SK-N-SH (cell line): ENCODE data around the gene THSD7A. TPM values are rescaled to one million over a fixed set of nuclear protein-coding genes. Genes with fewer than 3 reads are reported as not detected.

Experiments used
- CTCF ChIA-PET: fragments of 300-600, 350-600 bp; formaldehyde crosslinking; extraction: SDS; loops from one replicate; lab custom pipeline; 2021; lab: Yijun Ruan, JAX
- POLR2A ChIA-PET: fragments of 350-600 bp; sonication (Branson Sonifier 250); formaldehyde crosslinking; extraction: SDS; loops from one replicate; lab custom pipeline; 2020; ENCODE audit warnings: antibody characterized with exemption, inconsistent platforms; lab: Yijun Ruan, JAX
- DNase-seq: peaks from one replicate; pipeline ENCODE4 v3.0.0; 2012
- H2AFZ ChIP-seq: fragments of 200-600 bp; sonication (generic); 2 replicates; pipeline ENCODE4 v1.8.1; 2016; ENCODE audit warnings: antibody characterized with exemption, mild to moderate bottlenecking, low read depth
- H3F3A ChIP-seq: fragments of 200-600 bp; sonication (generic); replicated peaks from 2 replicates; pipeline ENCODE3; 2016; ENCODE audit warnings: antibody characterized with exemption, mild to moderate bottlenecking; ENCODE audit not compliant: insufficient read depth
- H3K27ac ChIP-seq, 2 experiments: fragments of 200-500 bp in 1 of 2; fragments of 200-600 bp in 1 of 2; sonication (Bioruptor generic) in 1 of 2; sonication (generic), shearing (Covaris generic) in 1 of 2; 2 replicates each; pipeline versions ENCODE4 v1.5.1 to v1.6.1; 2014 to 2016; ENCODE audit warnings: low read depth in 2 of 2, inconsistent platforms in 1 of 2, low read length in 1 of 2, mild to moderate bottlenecking in 1 of 2, mixed read lengths in 1 of 2
- H3K27me3 ChIP-seq: fragments of 200-600 bp; sonication (generic), shearing (Covaris generic); 2 replicates; pipeline ENCODE4 v1.6.1; 2016; ENCODE audit warnings: mixed run types; ENCODE audit not compliant: insufficient read depth
- H3K36me3 ChIP-seq, 2 experiments: fragments of 200-500 bp in 1 of 2; fragments of 200-600 bp in 1 of 2; sonication (Bioruptor generic) in 1 of 2; sonication (generic) in 1 of 2; replicated peaks in 1 of 2; 2 replicates each; pipeline versions ENCODE3 to v1.5.1; 2014 to 2016; ENCODE audit warnings: low read length in 1 of 2, mild to moderate bottlenecking in 1 of 2; ENCODE audit not compliant: insufficient read depth in 2 of 2, control insufficient read depth in 1 of 2
- H3K4me1 ChIP-seq, 2 experiments: fragments of 200-500 bp in 1 of 2; fragments of 200-600 bp in 1 of 2; sonication (Bioruptor generic) in 1 of 2; sonication (generic), shearing (Covaris generic) in 1 of 2; 2 replicates each; pipeline versions ENCODE4 v1.5.1 to v1.6.1; 2014 to 2016; ENCODE audit warnings: low read depth in 1 of 2, low read length in 1 of 2, mixed run types in 1 of 2; ENCODE audit not compliant: insufficient read depth in 2 of 2, control insufficient read depth in 1 of 2
- H3K4me2 ChIP-seq: fragments of 200-600 bp; sonication (generic), shearing (Covaris generic); 2 replicates; pipeline ENCODE4 v1.6.1; 2017; ENCODE audit warnings: mixed run types
- H3K4me3 ChIP-seq, 2 experiments: fragments of 200-500 bp in 1 of 2; fragments of 200-600 bp in 1 of 2; sonication (Bioruptor generic) in 1 of 2; sonication (generic), shearing (Covaris generic) in 1 of 2; 2 replicates each; pipeline versions ENCODE4 v1.5.1 to v1.8.1; 2014 to 2016; ENCODE audit warnings: low read depth in 2 of 2, inconsistent platforms in 1 of 2, low read length in 1 of 2, mild to moderate bottlenecking in 1 of 2, mixed read lengths in 1 of 2, moderate library complexity in 1 of 2
- H3K79me2 ChIP-seq: fragments of 200-600 bp; sonication (generic); 2 replicates; pipeline ENCODE4 v1.8.1; 2017; ENCODE audit warnings: mild to moderate bottlenecking; ENCODE audit not compliant: insufficient read depth
- H3K9ac ChIP-seq: fragments of 200-600 bp; sonication (generic); 2 replicates; pipeline ENCODE4 v1.6.1; 2017; ENCODE audit warnings: mixed run types
- H3K9me2 ChIP-seq: fragments of 200-600 bp; sonication (generic); 2 replicates; pipeline ENCODE4 v1.6.1; 2017; ENCODE audit warnings: mixed run types
- H3K9me3 ChIP-seq: fragments of 200-600 bp; sonication (generic); 2 replicates; pipeline ENCODE4 v1.6.1; 2017; ENCODE audit warnings: mixed run types, mild to moderate bottlenecking, moderate library complexity
- H4K20me1 ChIP-seq: fragments of 200-600 bp; sonication (generic); 2 replicates; pipeline ENCODE4 v1.6.1; 2017; ENCODE audit warnings: mild to moderate bottlenecking, mixed run types; ENCODE audit not compliant: insufficient read depth
- CTCF ChIP-seq: fragments of 200-600 bp; sonication (generic); IDR thresholded peaks from 2 replicates; pipeline ENCODE4 v1.6.1; 2017; ENCODE audit warnings: antibody characterized with exemption, mild to moderate bottlenecking, moderate library complexity
- EP300 ChIP-seq, 2 experiments: IDR thresholded peaks; 2 replicates each; pipeline versions ENCODE4 v1.4.0 to v1.6.1; 2012; ENCODE audit warnings: borderline replicate concordance in 1 of 2, low read depth in 1 of 2, low read length in 1 of 2
- FOXJ3 ChIP-seq: sonication (generic); formaldehyde crosslinking; IDR thresholded peaks from 2 replicates; pipeline ENCODE4 v1.5.1; 2020; ENCODE audit warnings: mild to moderate bottlenecking, missing genetic modification reagents
- GABPA ChIP-seq: IDR thresholded peaks from 2 replicates; pipeline ENCODE4 v1.4.0; 2012; ENCODE audit warnings: low read depth, mild to moderate bottlenecking
- GATA2 ChIP-seq: sonication (generic); formaldehyde crosslinking; IDR thresholded peaks from 2 replicates; pipeline ENCODE4 v1.5.0; 2020; ENCODE audit warnings: mild to moderate bottlenecking, missing genetic modification reagents
- MEF2A ChIP-seq: IDR thresholded peaks from 2 replicates; pipeline ENCODE4 v1.4.0; 2012; ENCODE audit warnings: low read depth, borderline replicate concordance
- MXI1 ChIP-seq: IDR thresholded peaks from 2 replicates; pipeline ENCODE4 v1.6.1; 2012; ENCODE audit warnings: mild to moderate bottlenecking, low read depth, low read length, improper control_type of control experiment
- NFIC ChIP-seq: IDR thresholded peaks from 2 replicates; pipeline ENCODE4 v1.4.0; 2012; ENCODE audit warnings: borderline replicate concordance
- NRF1 ChIP-seq: IDR thresholded peaks from 2 replicates; pipeline ENCODE4 v1.6.1; 2012; ENCODE audit warnings: low read depth, mild to moderate bottlenecking, low read length
- RFX5 ChIP-seq: IDR thresholded peaks from 2 replicates; pipeline ENCODE4 v1.6.1; 2012; ENCODE audit warnings: mild to moderate bottlenecking, improper control_type of control experiment, low read length
- RXRA ChIP-seq: IDR thresholded peaks from 2 replicates; pipeline ENCODE4 v1.4.0; 2012; ENCODE audit warnings: low read depth, mild to moderate bottlenecking, borderline replicate concordance
- TCF12 ChIP-seq: IDR thresholded peaks from 2 replicates; pipeline ENCODE4 v1.4.0; 2012
- TEAD4 ChIP-seq: IDR thresholded peaks from 2 replicates; pipeline ENCODE4 v1.4.0; 2012; ENCODE audit warnings: mild to moderate bottlenecking, borderline replicate concordance; ENCODE audit not compliant: insufficient read depth
- USF2 ChIP-seq: fragments of 150-350 bp; IDR thresholded peaks from 2 replicates; pipeline ENCODE4 v1.6.1; 2017; ENCODE audit warnings: antibody characterized with exemption, low read length, low read depth, borderline replicate concordance
- WGBS: methylation state at CpG from one replicate; pipeline ENCODE4 v1.1.6; 2017; ENCODE audit warnings: low lambda C conversion rate; 5-methylcytosine and 5-hydroxymethylcytosine counted together
- polyA plus RNA-seq, 3 experiments: library from polyadenylated mRNA; depleted of rRNA; stranded (reverse); fragments of >200 nt; gene quantifications; 2 replicates each; pipeline ENCODE4 v1.2.3, GENCODE V29; 2012
- TF ChIP-seq, protein P1 (sequence below): IDR thresholded peaks from 2 replicates; pipeline ENCODE4; 2012

The THSD7A gene
- polyA plus RNA-seq, 1 of the 3 experiments (the other 2 are of a cell fraction), result 0.16 TPM

GRCh38 chr7:11609096-11609670, 222.8 kb downstream of the THSD7A start:
- H3K4me2 ChIP-seq, result no peak overlapping the region
- no peaks in the 10 kb centered on the region for H3K27me3 ChIP-seq
- no peak overlapping the region for H3K9ac ChIP-seq
- peaks cover 0 to 12% of the 10 kb centered on the region in 2 experiments; a peak in 2 of 4 replicates for H3K4me1 ChIP-seq
- DNase-seq, result no peak
- H3K4me3 ChIP-seq, result no peak overlapping the region
- H3K9me2 ChIP-seq, result no peaks in the 10 kb centered on the region
- no peaks in the 10 kb centered on the region for H3K9me3 ChIP-seq
- no peaks in the 10 kb centered on the region for H3K36me3 ChIP-seq
- WGBS, result 45% methylated on average over 2 of the region's 2 CpGs
- no peaks in the 10 kb centered on the region for H3F3A ChIP-seq
- CTCF ChIA-PET, result interaction anchor here (2.0 kb wide), 1 partner anchor 21 kb away, joined by 5 read pairs; no protein-coding TSS in a partner anchor
- H4K20me1 ChIP-seq, result no peaks in the 10 kb centered on the region
- no peak overlapping the region; a peak in 1 of 4 replicates for H3K27ac ChIP-seq
- H2AFZ ChIP-seq, result no peak overlapping the region
- no peak for TF ChIP-seq GABPA
- no peak for TF ChIP-seq MXI1
- no peak for TF ChIP-seq MEF2A
- TF ChIP-seq NRF1, result no peak
- no peak for TF ChIP-seq USF2
- TF ChIP-seq TEAD4, result no peak
- no peak for TF ChIP-seq CTCF
- no peak for TF ChIP-seq EP300 (IDR thresholded peaks at IDR 0.05; ENCODE audit: borderline replicate concordance in 1 of 2, low read depth in 1 of 2, low read length in 1 of 2)
- TF ChIP-seq FOXJ3 (CRISPR knock-in tag), result no peak
- no peak for TF ChIP-seq RXRA
- TF ChIP-seq RFX5, result no peak
- TF ChIP-seq, protein P1, sequence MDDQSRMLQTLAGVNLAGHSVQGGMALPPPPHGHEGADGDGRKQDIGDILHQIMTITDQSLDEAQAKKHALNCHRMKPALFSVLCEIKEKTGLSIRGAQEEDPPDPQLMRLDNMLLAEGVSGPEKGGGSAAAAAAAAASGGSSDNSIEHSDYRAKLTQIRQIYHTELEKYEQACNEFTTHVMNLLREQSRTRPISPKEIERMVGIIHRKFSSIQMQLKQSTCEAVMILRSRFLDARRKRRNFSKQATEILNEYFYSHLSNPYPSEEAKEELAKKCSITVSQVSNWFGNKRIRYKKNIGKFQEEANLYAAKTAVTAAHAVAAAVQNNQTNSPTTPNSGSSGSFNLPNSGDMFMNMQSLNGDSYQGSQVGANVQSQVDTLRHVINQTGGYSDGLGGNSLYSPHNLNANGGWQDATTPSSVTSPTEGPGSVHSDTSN, result no peak
- no peak for TF ChIP-seq GATA2 (CRISPR knock-in tag)
- TF ChIP-seq NFIC, result no peak
- TF ChIP-seq TCF12, result no peak
- TF ChIP-seq, all 33 proteins: peak for 0
- no peaks in the 10 kb centered on the region for H3K79me2 ChIP-seq
- POLR2A ChIA-PET, result no interaction called here
